HG03521 (cell line): ENCODE measurements around the gene KIF12.

Experiments used
- ATAC-seq: cut with Tn5 transposase; IDR thresholded peaks from one replicate; pipeline ENCODE4 v1.9.1; 2021; ENCODE audit warnings: mild to moderate bottlenecking, moderate library complexity; ENCODE audit not compliant: unreplicated experiment

The KIF12 gene

DNA sequence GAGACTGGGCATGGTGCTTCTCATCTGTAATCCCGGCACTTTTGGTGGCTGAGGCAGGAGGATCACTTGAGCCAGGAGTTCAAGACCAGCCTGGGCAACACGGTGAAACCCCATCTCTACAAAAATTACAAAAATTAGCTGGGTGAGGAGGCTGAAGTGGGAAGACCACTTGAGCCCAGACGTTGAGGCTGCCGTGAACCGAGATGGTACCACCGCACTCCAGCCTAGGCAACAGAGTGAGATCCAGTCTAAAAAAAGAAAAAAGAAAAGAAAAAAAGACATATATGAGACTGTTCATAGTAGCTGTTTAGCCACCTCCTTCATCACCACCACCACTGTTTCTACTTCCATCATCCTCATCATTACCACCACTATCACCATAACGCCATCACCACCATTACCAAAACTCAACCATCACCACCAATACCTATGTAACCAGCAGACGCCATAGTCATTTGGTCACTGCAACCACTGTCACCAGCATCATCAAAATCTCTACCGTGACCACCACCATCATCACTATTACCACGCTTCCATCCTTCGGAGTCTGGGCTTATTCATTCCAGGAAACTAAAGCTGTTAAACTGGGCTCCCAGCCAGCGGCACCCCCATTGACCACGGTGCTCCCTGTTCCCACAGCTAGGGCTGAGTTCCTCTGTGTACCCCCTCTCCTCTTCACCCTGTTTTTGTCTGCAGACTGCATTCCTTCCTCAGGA is 8.4 kb upstream of the KIF12 start:
- ATAC-seq: no peak

- no peak for ATAC-seq
Measured at GRCh38 chr9:114105236-114105635, 6.1 kb upstream of the KIF12 start.

- no peak for ATAC-seq
Measured at GRCh38 chr9:114102484-114102883, 3.4 kb upstream of the KIF12 start.

- ATAC-seq: no peak
Measured at GRCh38 chr9:114100536-114100935, 1.4 kb upstream of the KIF12 start.

DNA sequence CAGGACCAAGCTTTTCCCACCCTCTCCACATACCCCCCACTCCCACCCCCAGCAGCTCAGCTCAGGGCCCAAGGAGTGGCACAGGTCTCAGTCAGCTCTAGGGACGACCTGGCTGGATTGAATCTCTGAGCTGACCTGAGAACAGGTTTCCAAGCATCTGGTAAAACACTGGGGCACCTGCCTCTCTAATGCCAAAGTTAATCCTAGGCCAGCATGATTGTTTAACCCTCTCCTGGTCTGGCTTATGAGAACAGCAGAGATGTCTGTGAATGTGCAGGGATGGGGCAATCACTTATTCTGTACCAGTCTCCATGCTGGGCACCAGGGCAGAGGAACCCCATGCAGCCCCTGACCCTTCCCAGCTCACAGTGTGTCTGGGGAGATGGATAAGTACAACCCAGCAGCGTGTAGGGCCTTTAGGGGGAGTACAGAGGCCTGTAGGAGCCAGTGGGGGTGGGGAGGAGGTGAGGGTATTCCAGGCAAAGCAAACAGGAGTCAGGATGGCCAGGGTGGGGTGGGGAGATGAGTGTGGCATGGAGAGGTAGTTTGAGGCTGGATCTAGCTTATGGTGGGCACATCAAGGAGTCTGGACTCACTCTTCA is 678 bp upstream of the KIF12 start:
- ATAC-seq: no peak

- ATAC-seq: no peak
Measured at GRCh38 chr9:114098021-114098935, 814 bp downstream of the KIF12 start.

GRCh38 chr9:114097613-114098020 is 1.5 kb downstream of the KIF12 start:
- no peak for ATAC-seq

GRCh38 chr9:114096866-114097612 is 2.1 kb downstream of the KIF12 start:
- ATAC-seq: no peak

DNA sequence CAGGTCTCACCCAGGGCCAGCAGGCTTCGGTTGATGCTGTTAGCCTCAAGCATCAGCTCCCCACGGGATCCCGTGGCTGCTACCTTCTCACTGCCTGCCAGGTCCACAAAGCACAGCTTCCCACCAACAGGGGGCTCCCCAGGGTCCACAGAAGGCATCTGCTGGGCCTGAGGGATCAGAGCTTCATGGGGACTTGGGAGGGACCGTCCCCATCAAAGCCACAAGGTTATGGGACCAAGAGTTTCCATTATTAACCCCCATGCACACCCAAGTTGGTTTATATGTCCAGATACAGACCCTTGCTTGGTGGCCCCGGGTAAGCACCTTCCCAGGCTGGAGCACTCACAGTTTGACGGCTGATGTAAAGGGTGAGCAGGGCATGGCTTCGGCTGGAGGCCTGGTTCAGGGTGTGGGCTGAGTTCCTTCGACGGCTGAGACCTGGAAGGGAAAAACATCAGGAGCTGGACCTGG is 3.0 kb downstream of the KIF12 start:
- ATAC-seq: no peak

DNA sequence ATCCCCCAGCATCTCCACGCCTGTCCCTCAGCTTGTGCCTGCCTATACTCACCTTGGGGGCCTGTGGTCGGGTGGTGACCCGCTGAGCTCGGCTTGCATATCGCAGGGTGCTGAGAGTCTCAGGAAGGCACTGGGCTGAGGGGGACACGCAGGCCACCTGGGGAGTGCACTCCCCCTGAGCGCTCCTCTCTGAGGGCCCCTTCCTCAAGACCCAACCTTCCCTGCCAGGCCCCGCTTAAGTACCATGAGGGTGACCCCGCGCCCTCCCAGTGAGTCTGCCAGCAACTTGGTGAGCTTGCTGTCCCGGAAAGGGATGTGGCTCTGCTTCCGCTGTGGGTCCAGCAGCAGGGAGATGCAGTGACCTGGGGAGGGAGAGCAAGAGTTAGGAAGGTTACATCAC is 4.1 kb downstream of the KIF12 start:
- no peak for ATAC-seq

GRCh38 chr9:114093761-114094505 is 5.2 kb downstream of the KIF12 start:
- no peak for ATAC-seq

DNA sequence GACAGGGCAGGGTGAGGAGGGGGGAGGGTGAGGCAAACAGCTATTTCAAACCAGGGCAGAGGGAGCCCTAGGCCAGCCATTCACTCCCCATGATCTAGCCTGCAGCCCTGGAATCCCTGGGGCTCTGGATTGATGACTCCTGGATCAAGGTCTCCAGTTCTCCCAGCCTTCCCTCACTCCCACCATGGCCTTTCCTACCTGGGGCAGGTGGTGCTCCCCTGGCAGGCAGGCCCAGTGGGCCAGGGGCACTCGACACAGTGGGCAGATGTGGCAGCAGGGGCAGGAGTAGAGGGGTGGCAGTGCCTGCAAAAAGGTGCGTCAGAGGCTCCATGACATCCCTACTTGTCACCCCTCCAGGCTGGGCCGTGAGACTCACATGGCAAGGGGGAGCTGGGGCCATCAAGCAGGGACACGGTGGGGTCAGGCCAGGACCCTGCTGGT is 6.0 kb downstream of the KIF12 start:
- ATAC-seq: no peak

- ATAC-seq: no peak
Measured at GRCh38 chr9:114092336-114092735, 6.8 kb downstream of the KIF12 start.

DNA sequence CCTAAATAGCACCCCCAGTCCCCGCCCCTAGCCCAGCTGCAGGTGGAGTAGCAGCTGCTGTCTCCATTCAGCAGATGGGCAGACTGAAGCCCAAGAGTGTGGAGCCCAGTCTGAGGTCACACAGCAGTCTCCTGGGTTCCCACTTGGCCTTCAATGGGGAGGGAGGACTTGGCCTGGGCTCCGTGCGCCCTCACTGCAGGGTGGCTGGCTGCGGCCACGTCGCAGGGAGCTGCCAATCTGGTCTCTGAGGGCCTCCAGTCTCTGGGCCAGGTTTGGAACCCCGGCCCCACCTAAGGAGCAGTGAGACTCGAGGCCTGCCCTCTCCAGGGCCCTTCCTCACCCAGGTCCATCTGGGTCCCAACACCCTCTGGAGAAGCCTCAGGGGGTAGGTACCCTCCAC is 7.4 kb downstream of the KIF12 start:
- ATAC-seq: no peak

DNA sequence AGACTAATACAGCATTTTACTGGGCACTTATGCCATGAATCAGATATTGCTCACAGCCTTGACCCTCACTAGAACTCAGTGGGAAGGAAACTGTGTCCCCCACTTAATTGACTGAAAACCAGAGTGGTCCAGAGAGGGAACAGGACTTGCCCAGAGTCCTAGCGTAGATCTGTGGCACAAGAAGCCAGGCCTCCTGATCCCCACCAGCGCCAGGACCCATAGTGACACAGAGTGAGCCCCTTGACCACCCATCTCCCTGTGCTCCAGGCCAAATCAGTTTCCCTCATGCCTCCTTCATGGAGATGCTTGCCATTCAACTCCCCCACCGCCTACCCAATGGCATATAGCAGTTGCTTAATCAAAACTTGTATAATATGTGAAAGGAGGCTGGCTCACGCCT is 8.3 kb downstream of the KIF12 start:
- ATAC-seq: no peak

GRCh38 chr9:114089206-114089840 is 9.8 kb downstream of the KIF12 start:
- ATAC-seq: no peak

GRCh38 chr9:114088571-114089170 is 10.4 kb downstream of the KIF12 start:
- ATAC-seq: no peak

- no peak for ATAC-seq
Measured at GRCh38 chr9:114087721-114088120, 11.4 kb downstream of the KIF12 start.

DNA sequence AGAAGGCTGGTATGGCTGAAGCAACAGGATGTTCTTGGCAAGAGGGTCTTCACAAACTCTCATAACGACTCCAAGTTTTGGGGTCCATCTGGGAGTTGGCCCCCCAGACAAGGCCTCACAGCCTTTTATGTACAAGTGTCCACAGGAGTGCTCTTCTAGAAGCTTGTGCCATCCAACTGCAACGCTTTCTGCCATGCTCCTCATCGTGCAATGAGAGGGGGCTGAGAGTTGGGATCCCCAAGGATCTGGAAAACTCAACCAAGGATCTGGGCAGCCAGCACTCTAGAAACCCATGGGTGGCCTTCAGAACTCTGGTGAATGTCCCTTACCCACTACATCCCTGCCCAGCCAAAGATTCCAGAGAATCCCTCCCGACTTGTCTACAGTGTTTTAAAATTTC is 12.5 kb downstream of the KIF12 start:
- ATAC-seq: no peak
